Brain microvascular endothelial cell (primary cell): ENCODE data around the gene MAP6D1.
"Not testable (repeated sequence)": the region's sequence is repeated elsewhere in the genome, so short reads cannot be mapped to it uniquely, and the experiment has no call there.

ENCODE experiments used
- DNase-seq: peaks from one replicate; pipeline ENCODE4 v3.0.0-alpha.2; 2020
- H3K27ac ChIP-seq: fragments of 250-450 bp; sonication (Bioruptor Pico); 2 replicates; pipeline ENCODE4 v1.5.1; 2020; ENCODE audit warnings: mild to moderate bottlenecking, moderate library complexity
- H3K27me3 ChIP-seq: fragments of 250-450 bp; sonication (Bioruptor Pico); replicated peaks from 2 replicates; pipeline ENCODE4 v1.5.1; 2020; ENCODE audit warnings: mild to moderate bottlenecking
- H3K36me3 ChIP-seq: fragments of 250-450 bp; sonication (Bioruptor Pico); replicated peaks from 2 replicates; pipeline ENCODE4 v1.5.1; 2020; ENCODE audit warnings: mild to moderate bottlenecking
- H3K4me3 ChIP-seq: 2 replicates; pipeline ENCODE4 v1.5.1; 2011; ENCODE audit warnings: low read depth, mild to moderate bottlenecking, control low read depth, low read length, moderate library complexity
- in situ Hi-C: cut with HindIII; loops from 2 replicates; pipeline ENCODE4 v1.10.0; 2017; ENCODE audit warnings: low sequenced_read_pairs, low pct_ligation_motif_present
- TF ChIP-seq, protein P1 (sequence below): IDR thresholded peaks from 2 replicates; pipeline ENCODE4 v1.5.1; 2011; ENCODE audit warnings: low read depth, mild to moderate bottlenecking, moderate library complexity, low read length, control low read depth, inconsistent platforms; ENCODE audit errors: missing control alignments

The MAP6D1 gene

DNA sequence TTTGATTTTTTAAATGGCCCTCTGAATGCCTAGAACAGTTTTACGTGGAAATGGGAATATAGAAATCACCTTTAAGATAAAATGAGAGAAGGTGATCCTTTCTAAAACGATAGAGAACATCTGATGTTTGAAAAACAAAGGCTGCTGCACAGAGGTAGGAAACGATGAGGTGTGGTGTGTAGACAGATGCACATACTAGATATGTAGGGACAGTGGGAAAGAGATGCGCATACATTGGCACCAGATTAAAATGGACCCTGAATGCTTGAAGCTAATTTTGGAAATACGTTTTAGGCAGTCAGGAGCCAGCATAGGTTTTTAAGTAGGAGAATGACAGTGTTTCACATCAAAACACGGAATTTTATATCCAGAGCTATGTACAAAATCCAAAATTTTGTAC lies 29.0 kb downstream of the MAP6D1 start:
- peaks cover 49% of the 10 kb centered on the region for H3K36me3 ChIP-seq

DNA sequence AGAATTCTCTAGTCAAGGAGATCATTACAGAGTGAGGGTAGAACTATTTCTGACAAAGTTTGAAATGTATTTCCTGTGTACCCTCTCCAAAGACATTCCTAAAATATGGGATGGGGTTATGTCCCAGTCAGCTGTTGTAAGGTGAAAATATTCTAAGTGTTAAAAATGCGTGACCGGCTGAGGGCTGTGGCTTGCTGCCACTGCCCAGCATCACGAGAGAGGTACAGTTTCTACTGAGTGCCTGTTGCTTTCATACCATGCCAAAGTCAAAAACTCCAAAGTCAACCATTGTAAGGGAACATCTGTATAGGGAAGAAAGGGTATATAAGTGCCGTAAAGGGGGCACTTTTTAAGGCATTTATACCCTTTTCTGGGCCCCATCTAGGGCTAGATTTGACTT lies 30.9 kb downstream of the MAP6D1 start:
- no peak overlapping the region for H3K27ac ChIP-seq
- no peak overlapping the region for H3K4me3 ChIP-seq
- in situ Hi-C loops = loop anchor here (25.0 kb wide), 1 partner anchor 307 kb away; no protein-coding TSS in a partner anchor
- peaks cover 43% of the 10 kb centered on the region for H3K36me3 ChIP-seq
- no peak for DNase-seq
- no peaks in the 10 kb centered on the region for H3K27me3 ChIP-seq
- TF ChIP-seq, protein P1, sequence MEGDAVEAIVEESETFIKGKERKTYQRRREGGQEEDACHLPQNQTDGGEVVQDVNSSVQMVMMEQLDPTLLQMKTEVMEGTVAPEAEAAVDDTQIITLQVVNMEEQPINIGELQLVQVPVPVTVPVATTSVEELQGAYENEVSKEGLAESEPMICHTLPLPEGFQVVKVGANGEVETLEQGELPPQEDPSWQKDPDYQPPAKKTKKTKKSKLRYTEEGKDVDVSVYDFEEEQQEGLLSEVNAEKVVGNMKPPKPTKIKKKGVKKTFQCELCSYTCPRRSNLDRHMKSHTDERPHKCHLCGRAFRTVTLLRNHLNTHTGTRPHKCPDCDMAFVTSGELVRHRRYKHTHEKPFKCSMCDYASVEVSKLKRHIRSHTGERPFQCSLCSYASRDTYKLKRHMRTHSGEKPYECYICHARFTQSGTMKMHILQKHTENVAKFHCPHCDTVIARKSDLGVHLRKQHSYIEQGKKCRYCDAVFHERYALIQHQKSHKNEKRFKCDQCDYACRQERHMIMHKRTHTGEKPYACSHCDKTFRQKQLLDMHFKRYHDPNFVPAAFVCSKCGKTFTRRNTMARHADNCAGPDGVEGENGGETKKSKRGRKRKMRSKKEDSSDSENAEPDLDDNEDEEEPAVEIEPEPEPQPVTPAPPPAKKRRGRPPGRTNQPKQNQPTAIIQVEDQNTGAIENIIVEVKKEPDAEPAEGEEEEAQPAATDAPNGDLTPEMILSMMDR = no peak

More for the DNA sequence above, 29.0 kb downstream of the MAP6D1 start:
- no peaks in the 10 kb centered on the region for H3K27me3 ChIP-seq
- no peak overlapping the region for H3K27ac ChIP-seq
- TF ChIP-seq, protein P1 = no peak
- in situ Hi-C loops = loop anchor here (25.0 kb wide), 1 partner anchor 309 kb away; no protein-coding TSS in a partner anchor
- DNase-seq = no peak
- no peak overlapping the region for H3K4me3 ChIP-seq

DNA sequence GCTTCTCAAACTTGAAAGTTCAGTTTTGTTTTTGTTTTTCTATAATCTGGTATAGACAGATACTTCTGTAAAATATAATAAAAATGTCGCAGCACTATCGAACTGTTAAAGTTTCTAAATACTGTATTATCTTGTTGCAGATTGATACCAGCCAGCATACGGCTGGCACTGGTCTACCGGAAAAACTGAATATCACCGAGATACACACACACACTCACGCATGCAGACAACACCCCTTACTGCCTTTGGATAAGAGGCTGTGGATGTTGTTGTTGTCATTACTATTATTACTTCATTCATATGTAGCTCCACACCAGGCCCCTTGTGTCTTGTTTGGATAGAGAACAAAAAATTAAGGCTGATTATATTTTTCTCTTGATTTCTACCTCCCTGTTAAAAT lies 32.4 kb downstream of the MAP6D1 start:
- in situ Hi-C loops = loop anchor here (25.0 kb wide), 1 partner anchor 306 kb away; no protein-coding TSS in a partner anchor
- no peak for DNase-seq
- TF ChIP-seq, protein P1 = no peak
- Histone ChIP-seq H3K36me3 (peaks cover 40% of the 10 kb centered on the region), H3K27ac (no peak overlapping the region), H3K27me3 (no peaks in the 10 kb centered on the region), H3K4me3 (no peak overlapping the region)

DNA sequence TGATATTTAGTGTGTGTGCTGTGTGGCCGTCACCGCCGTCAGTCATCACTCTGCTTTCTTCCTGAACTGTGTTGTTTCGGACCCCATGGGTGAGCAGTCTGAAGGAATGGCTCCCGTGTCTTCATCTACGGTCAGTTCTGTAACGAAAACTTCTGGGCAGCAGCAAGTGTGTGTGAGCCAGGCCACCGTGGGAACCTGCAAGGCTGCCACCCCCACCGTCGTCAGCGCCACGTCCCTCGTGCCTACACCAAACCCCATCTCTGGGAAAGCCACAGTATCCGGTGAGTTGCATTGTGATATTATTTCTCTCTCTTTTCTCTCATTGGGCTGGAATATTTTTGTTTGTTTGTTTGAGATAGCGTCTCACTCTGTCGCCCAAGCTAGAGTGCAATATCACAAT lies 34.7 kb downstream of the MAP6D1 start:
- H3K36me3 ChIP-seq = peaks cover 51% of the 10 kb centered on the region
- TF ChIP-seq, protein P1 = no peak
- H3K27ac ChIP-seq = no peak overlapping the region
- H3K4me3 ChIP-seq = no peak overlapping the region
- no peaks in the 10 kb centered on the region for H3K27me3 ChIP-seq
- in situ Hi-C loops = loop anchor here (25.0 kb wide), 1 partner anchor 303 kb away; no protein-coding TSS in a partner anchor
- no peak for DNase-seq

DNA sequence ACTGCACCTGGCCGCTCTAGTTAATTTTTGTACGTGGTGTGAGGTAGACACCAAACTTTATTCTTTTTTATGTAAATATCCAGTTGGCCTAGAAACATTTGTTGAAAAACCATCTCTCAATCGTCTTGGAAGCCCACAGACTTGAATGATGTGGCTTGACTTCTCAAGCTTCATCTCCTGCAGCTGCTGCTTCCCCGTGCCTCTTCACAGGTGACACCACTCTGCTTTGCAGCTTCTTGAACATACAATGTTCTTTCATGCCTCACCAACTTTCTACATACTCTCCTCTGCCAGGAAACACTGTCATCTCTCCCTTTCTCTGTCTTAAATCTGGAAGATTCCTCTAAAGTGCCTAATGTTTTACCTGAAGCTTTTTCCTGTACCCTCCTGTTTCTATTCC lies 35.6 kb downstream of the MAP6D1 start:
- in situ Hi-C loops = loop anchor here (25.0 kb wide), 1 partner anchor 303 kb away; no protein-coding TSS in a partner anchor
- DNase-seq = no peak
- no peak overlapping the region for H3K27ac ChIP-seq
- TF ChIP-seq, protein P1 = no peak
- H3K4me3 ChIP-seq = no peak overlapping the region
- no peaks in the 10 kb centered on the region for H3K27me3 ChIP-seq
- H3K36me3 ChIP-seq = peaks cover 51% of the 10 kb centered on the region

DNA sequence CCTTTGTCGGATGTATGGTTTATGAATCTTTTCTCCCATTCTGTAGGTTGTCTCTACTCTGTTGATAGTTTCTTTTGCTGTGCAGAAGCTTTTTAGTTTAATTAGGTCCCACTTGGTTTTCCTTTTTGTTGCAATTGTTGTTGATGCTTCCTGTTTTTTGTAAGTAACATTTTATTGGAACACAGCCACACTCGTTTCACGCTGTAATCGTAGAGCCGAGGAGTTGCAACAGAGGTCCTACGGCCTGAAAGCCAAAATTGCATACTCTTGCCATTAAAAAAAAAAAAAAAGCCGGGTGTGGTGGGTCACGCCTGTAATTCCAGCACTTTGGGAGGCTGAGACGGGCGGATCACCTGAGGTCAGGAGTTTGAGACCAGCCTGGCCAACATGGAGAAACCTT lies 40.9 kb downstream of the MAP6D1 start:
- in situ Hi-C loops = loop anchor here (25.0 kb wide), 1 partner anchor 297 kb away; no protein-coding TSS in a partner anchor
- H3K36me3 ChIP-seq = peaks cover 63% of the 10 kb centered on the region
- not testable (repeated sequence) for H3K27me3 ChIP-seq, DNase-seq, H3K27ac ChIP-seq, H3K4me3 ChIP-seq
